ENCODE data around the gene ANGPTL5. TPM values are rescaled to one million over a fixed set of nuclear protein-coding genes. Genes with fewer than 3 reads are reported as not detected.
"Not testable (repeated sequence)": the region's sequence is repeated elsewhere in the genome, so short reads cannot be mapped to it uniquely, and the experiment has no call there.

ANGPTL5 gene
- polyA plus RNA-seq, 1 donor = not detected

- DNase-seq = no peak
These were observed 26.6 kb downstream of the ANGPTL5 start for GRCh38 chr11:101889767-101890166.

DNA sequence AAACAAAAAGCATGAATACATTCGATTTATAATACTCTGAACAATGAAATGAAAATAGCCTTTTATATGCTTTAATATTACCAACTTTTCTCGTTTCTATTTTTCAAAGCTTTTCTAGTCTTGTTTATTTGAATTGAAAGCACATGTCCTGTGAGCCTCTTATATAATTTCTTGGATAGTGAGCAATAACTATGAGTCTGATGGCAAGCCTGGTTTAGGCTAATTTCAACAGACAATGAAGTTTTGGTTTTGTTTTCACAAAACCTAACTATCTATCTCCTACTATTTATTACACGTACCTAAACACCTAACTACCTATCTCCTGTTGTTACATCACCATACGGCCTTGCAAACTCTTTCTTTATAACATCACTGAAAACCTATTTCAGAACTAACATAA, 30.7 kb downstream of the ANGPTL5 start:
- no peak for DNase-seq

DNA sequence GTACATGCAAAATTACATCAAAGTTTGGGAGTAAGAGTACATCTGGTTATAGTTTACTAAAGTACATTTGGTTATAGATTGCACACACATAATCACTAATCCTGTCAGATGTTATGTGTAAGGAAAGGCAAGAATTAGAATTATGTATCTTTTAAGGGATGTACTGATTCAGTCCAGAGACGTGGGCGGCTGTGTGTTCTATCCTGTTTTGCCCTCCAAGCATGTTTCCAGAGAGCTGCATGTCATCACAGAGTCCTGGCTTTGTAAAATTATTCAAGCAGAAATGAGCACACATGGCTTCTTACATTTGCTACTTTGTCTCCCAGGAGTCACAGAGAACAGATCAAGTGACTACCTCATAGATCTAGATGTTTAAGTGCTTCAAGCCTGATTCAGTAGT, 34.7 kb downstream of the ANGPTL5 start:
- DNase-seq = no peak

- DNase-seq = no peak
These were observed 36.1 kb downstream of the ANGPTL5 start for GRCh38 chr11:101880222-101880621.

GRCh38 chr11:101872171-101872882, 44.0 kb downstream of the ANGPTL5 start:
- DNase-seq = no peak

DNA sequence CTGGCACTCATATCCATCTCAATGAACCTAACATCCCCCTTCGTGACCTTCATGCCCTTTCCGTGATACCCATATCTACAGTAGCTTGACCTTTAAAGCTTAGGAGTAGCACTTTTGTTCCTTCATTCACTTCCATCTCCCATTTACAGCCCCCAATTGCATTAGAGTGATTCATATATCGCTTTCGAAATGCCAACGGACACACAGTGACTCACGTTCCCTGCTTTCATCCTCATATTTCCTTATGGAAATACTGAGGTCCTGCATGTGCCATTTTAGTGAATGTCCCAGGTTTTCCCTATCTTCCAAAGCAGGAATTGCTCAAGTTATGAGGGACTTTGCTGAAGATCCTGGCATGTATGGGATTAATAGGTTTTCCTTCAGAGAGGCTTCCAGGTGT, 45.8 kb downstream of the ANGPTL5 start:
- DNase-seq = no peak

GRCh38 chr11:101867951-101868350, 48.4 kb downstream of the ANGPTL5 start:
- DNase-seq = no peak

DNA sequence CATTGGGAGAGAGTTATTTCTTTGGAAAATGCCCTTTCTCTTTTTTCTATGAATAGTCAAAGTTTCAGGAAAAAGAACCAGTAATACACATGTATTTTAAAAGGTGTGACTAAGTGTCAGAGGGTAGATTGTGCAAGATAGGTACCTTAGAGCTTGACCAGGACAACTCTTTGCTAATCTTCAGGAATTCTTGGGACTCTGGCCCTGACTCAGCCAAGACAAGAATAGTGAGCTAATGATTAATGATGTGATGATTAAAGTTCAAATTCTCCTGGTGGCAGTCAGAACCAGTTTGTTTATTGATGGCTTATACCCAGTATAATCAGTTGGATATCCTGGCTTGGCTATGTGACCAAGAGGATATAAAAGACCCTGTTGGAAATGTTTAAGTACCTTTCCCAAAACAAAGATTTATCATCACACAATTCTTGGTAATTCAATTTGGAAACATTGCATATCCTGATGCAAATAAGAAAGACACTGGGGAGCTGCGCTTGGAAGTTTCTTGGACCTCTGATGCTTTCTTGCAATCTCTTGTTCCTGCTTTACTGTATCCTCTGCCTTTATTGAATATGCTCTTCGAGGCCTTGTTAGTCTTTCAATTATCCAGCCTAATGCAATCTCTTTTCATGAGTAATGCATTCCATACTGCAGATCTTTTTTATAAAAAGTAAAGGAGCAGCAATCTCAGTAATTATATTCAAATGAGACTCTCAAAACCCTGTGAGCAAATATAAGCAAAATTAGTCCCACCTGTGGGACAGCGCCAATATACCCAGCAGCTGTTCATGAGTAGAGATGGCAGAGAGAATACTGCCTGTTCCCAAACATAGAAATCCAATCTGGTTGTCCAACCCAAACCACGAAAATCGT, 49.5 kb downstream of the ANGPTL5 start:
- DNase-seq = no peak

GRCh38 chr11:101864098-101864497, 52.2 kb downstream of the ANGPTL5 start:
- DNase-seq = no peak

GRCh38 chr11:101863361-101863760, 53.0 kb downstream of the ANGPTL5 start:
- no peak for DNase-seq

- no peak for DNase-seq
These were observed 53.7 kb downstream of the ANGPTL5 start for GRCh38 chr11:101862391-101863233.

- DNase-seq = no peak
These were observed 55.5 kb downstream of the ANGPTL5 start for GRCh38 chr11:101860696-101861427.

- DNase-seq = not testable (repeated sequence)
These were observed 64.1 kb downstream of the ANGPTL5 start for GRCh38 chr11:101852260-101852659.

DNA sequence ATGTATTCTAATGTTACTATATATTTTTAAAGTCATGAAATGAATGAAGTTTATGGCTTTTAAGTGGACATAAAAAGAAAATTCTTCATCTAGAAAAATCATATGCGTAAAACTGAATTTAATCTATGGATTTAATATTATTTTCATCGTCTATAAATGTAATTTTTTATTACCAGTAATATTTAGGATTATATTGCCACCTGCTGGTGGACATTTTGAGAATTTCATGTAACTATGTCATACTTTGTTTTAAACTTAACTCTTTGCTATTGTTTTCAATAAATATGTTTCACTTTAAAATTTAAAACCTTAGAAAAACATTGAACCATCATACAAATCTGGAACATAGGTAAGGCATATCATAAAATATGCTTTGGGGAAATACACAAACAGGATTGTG, 68.1 kb downstream of the ANGPTL5 start:
- DNase-seq = no peak

GRCh38 chr11:101844608-101845007, 71.7 kb downstream of the ANGPTL5 start:
- DNase-seq = no peak

DNA sequence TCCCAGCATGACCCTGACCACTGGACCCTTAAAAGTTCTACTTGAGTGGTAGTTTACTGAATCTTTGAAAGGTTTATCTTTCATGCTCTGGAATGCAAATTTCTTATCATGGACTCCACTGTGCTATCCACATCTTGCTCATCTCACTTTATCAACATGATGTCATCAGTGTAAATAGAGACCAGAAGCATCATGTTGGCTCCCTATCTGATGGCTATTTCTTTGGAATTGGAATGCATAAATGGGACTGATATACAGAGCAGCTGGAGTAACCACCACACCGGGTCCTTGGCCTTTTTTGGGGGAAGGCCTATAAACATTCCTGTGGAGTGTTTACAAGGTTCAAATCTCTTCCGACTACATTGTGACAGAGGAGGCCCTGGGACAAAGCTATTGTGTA, 75.6 kb downstream of the ANGPTL5 start:
- DNase-seq = no peak

Other genes starting within 250 kb of the ANGPTL5 start
- 6.7 TPM for gene CEP126, start 1.5 kb downstream of the ANGPTL5 start, polyA plus RNA-seq (ENCODE audit: insufficient read length)
- gene CFAP300, start 130.9 kb upstream of the ANGPTL5 start, polyA plus RNA-seq (ENCODE audit: insufficient read length) = 4.7 TPM
- gene YAP1, start 193.9 kb upstream of the ANGPTL5 start, polyA plus RNA-seq (ENCODE audit: insufficient read length) = 221 TPM

Data from left kidney (tissue), 2 donors.